Naive thymus-derived CD4-positive, alpha-beta T cell (primary cell): ENCODE data around the gene ZFAND2B. TPM values are rescaled to one million over a fixed set of nuclear protein-coding genes. Genes with fewer than 3 reads are reported as not detected.
"Not testable (repeated sequence)": the region's sequence is repeated elsewhere in the genome, so short reads cannot be mapped to it uniquely, and the experiment has no call there.

Experiments
- ATAC-seq: fragments of 150-1000 bp; cut with Tn5 transposase; 2 replicates; pipeline ENCODE4 v1.10.0; 2021; ENCODE audit warnings: mild to moderate bottlenecking, moderate library complexity
- CTCF ChIA-PET: fragments of 350-600 bp; sonication (Branson Sonifier 250); formaldehyde crosslinking; loops from one replicate; lab custom pipeline; 2021; ENCODE audit warnings: antibody characterized with exemption; lab: Charles Lee
- POLR2A ChIA-PET: fragments of 350-600 bp; sonication (Branson Sonifier 250); formaldehyde crosslinking; loops from one replicate; lab custom pipeline; 2021; ENCODE audit warnings: antibody characterized with exemption, inconsistent platforms; lab: Charles Lee
- DNase-seq, 9 donors: peaks; one replicate each; pipeline versions ENCODE4 v3.0.0 to v3.0.0-alpha.2; 2020 to 2022; ENCODE audit warnings: mixed read lengths in 1 of 9
- H3K27ac ChIP-seq: one replicate; pipeline ENCODE4 v1.7.0; 2013; ENCODE audit warnings: mild to moderate bottlenecking, low read depth, low read length, moderate library complexity
- H3K27me3 ChIP-seq, 2 donors: one replicate each; pipeline ENCODE4 v1.7.0; 2013; ENCODE audit warnings: low read length in 2 of 2, mild to moderate bottlenecking in 2 of 2, moderate library complexity in 2 of 2; ENCODE audit not compliant: control insufficient read depth in 2 of 2, insufficient read depth in 2 of 2
- H3K36me3 ChIP-seq, 3 experiments: 1 replicate in 2 of 3; 2 replicates in 1 of 3; pipeline ENCODE4 v1.7.0; 2013; ENCODE audit warnings: low read length in 3 of 3, mild to moderate bottlenecking in 3 of 3, moderate library complexity in 1 of 3; ENCODE audit not compliant: insufficient read depth in 3 of 3, control insufficient read depth in 2 of 3
- H3K4me1 ChIP-seq, 2 donors: one replicate each; pipeline ENCODE4 v1.7.0; 2013; ENCODE audit warnings: low read length in 2 of 2, mild to moderate bottlenecking in 2 of 2, moderate library complexity in 1 of 2; ENCODE audit not compliant: control insufficient read depth in 2 of 2, insufficient read depth in 2 of 2
- H3K4me3 ChIP-seq: 2 replicates; pipeline ENCODE4 v1.7.0; 2013; ENCODE audit warnings: mild to moderate bottlenecking, low read length
- H3K9me3 ChIP-seq, 3 experiments: 1 replicate in 2 of 3; 2 replicates in 1 of 3; pipeline ENCODE4 v1.7.0; 2013; ENCODE audit warnings: low read length in 3 of 3; ENCODE audit not compliant: control insufficient read depth in 2 of 3
- H3K27ac Mint-ChIP-seq, 9 donors: one replicate each; pipeline ENCODE4 v1.8.0; 2020 to 2022; ENCODE audit warnings: mixed read lengths in 9 of 9, mild to moderate bottlenecking in 8 of 9, moderate library complexity in 5 of 9, inconsistent platforms in 2 of 9
- H3K27me3 Mint-ChIP-seq, 5 donors: one replicate each; pipeline ENCODE4 v1.8.0; 2021 to 2022; ENCODE audit warnings: mixed read lengths in 5 of 5, mild to moderate bottlenecking in 1 of 5
- H3K36me3 Mint-ChIP-seq, 5 donors: one replicate each; pipeline ENCODE4 v1.8.0; 2020 to 2022; ENCODE audit warnings: mixed read lengths in 5 of 5, mild to moderate bottlenecking in 3 of 5, inconsistent platforms in 1 of 5
- H3K4me1 Mint-ChIP-seq, 7 donors: one replicate each; pipeline ENCODE4 v1.8.0; 2020 to 2022; ENCODE audit warnings: mixed read lengths in 7 of 7, mild to moderate bottlenecking in 3 of 7, inconsistent platforms in 1 of 7
- H3K4me3 Mint-ChIP-seq, 10 donors: one replicate each; pipeline ENCODE4 v1.8.0; 2020 to 2022; ENCODE audit warnings: mild to moderate bottlenecking in 10 of 10, mixed read lengths in 10 of 10, moderate library complexity in 6 of 10, inconsistent platforms in 2 of 10
- H3K9me3 Mint-ChIP-seq, 11 donors: one replicate each; pipeline ENCODE4 v1.8.0; 2020 to 2022; ENCODE audit warnings: mixed read lengths in 11 of 11, mild to moderate bottlenecking in 4 of 11, inconsistent platforms in 1 of 11, moderate library complexity in 1 of 11
- intact Hi-C, 2 donors: fragments of 100-400 bp; cut with micrococcal nuclease; formaldehyde crosslinking; loops; one replicate each; pipeline ENCODE4 v1.15.1; 2023
- polyA plus RNA-seq, 2 donors: library from polyadenylated mRNA; unstranded; fragments of 300-500 nt; fragmentation: Illumina TruSeq; gene quantifications; one replicate each; pipeline ENCODE4 v1.2.3, GENCODE V29; 2021
- total RNA-seq, 6 experiments: library from RNA in 5 of 6; stranded (reverse) in 5 of 6; gene quantifications; 1 replicate in 5 of 6; 2 replicates in 1 of 6; pipeline ENCODE4 v1.2.3 and lab custom pipeline; 2021 to 2026

ZFAND2B gene
- total and polyA plus RNA-seq, 7 experiments from 2014 or later: 50.1 to 90.7 (median 72.4) TPM

- peaks cover 10 to 15% of the 10 kb centered on the region in 2 donors for H3K4me1 ChIP-seq
- ChIA-PET POLR2A (interaction anchor here (2.9 to 17.4 kb wide), 3 partner anchors 10 to 28 kb away, joined by 11 to 343 read pairs (median 21); partner anchors contain the start of genes CNPPD1 and SLC23A3), CTCF (interaction anchor here (1.3 kb wide), 1 partner anchor 80 kb away, joined by 3 read pairs; no protein-coding TSS in a partner anchor)
- H3K4me3 ChIP-seq, H3K36me3 ChIP-seq, H3K4me3 Mint-ChIP-seq, H3K27me3 ChIP-seq, H3K9me3 Mint-ChIP-seq, intact Hi-C loops, ATAC-seq, H3K27ac ChIP-seq, H3K9me3 ChIP-seq, H3K36me3 Mint-ChIP-seq: not testable (repeated sequence)
- Mint-ChIP-seq H3K27ac (peak overlapping the region in 1 of 9 donors; percentile 37), H3K27me3 (peaks cover 0 to 12% (median 8%) of the 10 kb centered on the region in 5 donors), H3K4me1 (peaks cover 10 to 26% (median 16%) of the 10 kb centered on the region in 7 donors)
- DNase-seq: peak in 1 of 9 donors; percentile 9
Observed at GRCh38 chr2:219201331-219201730, 5.3 kb upstream of the ZFAND2B start.

GRCh38 chr2:219204425-219205164 is 2.0 kb upstream of the ZFAND2B start:
- ChIA-PET CTCF (interaction anchor here (1.0 to 2.5 kb wide), 2 partner anchors 34 to 46 kb away, joined by 3 to 9 read pairs; no protein-coding TSS in a partner anchor), POLR2A (interaction anchor here (0.7 to 17.4 kb wide), 7 partner anchors 19 to 93 kb away, joined by 3 to 343 read pairs (median 5); partner anchors contain the start of genes CNPPD1, DNAJB2 and SLC23A3)
- H3K4me3 Mint-ChIP-seq: peak overlapping the region in 2 of 10 donors; percentile 51 to 92
- ATAC-seq: no peak
- peaks cover 0 to 2% (median under 1%) of the 10 kb centered on the region in 5 donors for H3K27me3 Mint-ChIP-seq
- Histone ChIP-seq H3K9me3 (no peaks in the 10 kb centered on the region), H3K4me1 (peaks cover 17 to 19% of the 10 kb centered on the region in 2 donors), H3K27ac (no peak overlapping the region), H3K36me3 (peaks cover 9 to 19% (median 11%) of the 10 kb centered on the region in 3 experiments), H3K27me3 (no peaks in the 10 kb centered on the region), H3K4me3 (no peak overlapping the region)
- intact Hi-C loops: loop anchor here (5.0 kb wide), 3 partner anchors 293 to 393 kb away; partner anchors contain the start of genes CHPF (in 1 of the 2), GMPPA (in 1 of the 2), STK11IP (in 1 of the 2) and TMEM198 (in 1 of the 2)
- H3K27ac Mint-ChIP-seq: peak overlapping the region in 6 of 9 donors; percentile 26 to 96 (median 56)
- H3K36me3 Mint-ChIP-seq: peaks cover 0 to 16% (median 0%) of the 10 kb centered on the region in 5 donors
- peaks cover 0 to 5% (median 0%) of the 10 kb centered on the region in 11 donors for H3K9me3 Mint-ChIP-seq
- peak in 1 of 9 donors; percentile 16 for DNase-seq
- peaks cover 10 to 40% (median 36%) of the 10 kb centered on the region in 7 donors for H3K4me1 Mint-ChIP-seq

- peaks cover 13 to 19% of the 10 kb centered on the region in 2 donors for H3K4me1 ChIP-seq
- POLR2A ChIA-PET: interaction anchor here (1.1 to 17.4 kb wide), 7 partner anchors 10 to 90 kb away, joined by 3 to 343 read pairs (median 21); partner anchors contain the start of genes CNPPD1, DNAJB2 and SLC23A3
- peak overlapping the region in 6 of 10 donors; percentile 26 to 98 (median 36) for H3K4me3 Mint-ChIP-seq
- peaks cover 0 to 5% (median 0%) of the 10 kb centered on the region in 11 donors for H3K9me3 Mint-ChIP-seq
- CTCF ChIA-PET: interaction anchor here (1.4 kb wide), 2 partner anchors 23 to 90 kb away, joined by 3 to 4 read pairs; no protein-coding TSS in a partner anchor
- ATAC-seq: no peak
- no peak overlapping the region for H3K27ac ChIP-seq
- no peaks in the 10 kb centered on the region for H3K27me3 Mint-ChIP-seq
- peaks cover 9 to 19% (median 11%) of the 10 kb centered on the region in 3 experiments for H3K36me3 ChIP-seq
- H3K27me3 ChIP-seq: no peaks in the 10 kb centered on the region
- H3K4me3 ChIP-seq: no peak overlapping the region
- peak in 1 of 9 donors; percentile 15 for DNase-seq
- peaks cover 0 to 16% (median 0%) of the 10 kb centered on the region in 5 donors for H3K36me3 Mint-ChIP-seq
- peak overlapping the region in 8 of 9 donors; percentile 21 to 99 (median 77) for H3K27ac Mint-ChIP-seq
- no peaks in the 10 kb centered on the region for H3K9me3 ChIP-seq
- intact Hi-C loops: loop anchor here (5.0 kb wide), 3 partner anchors 292 to 392 kb away; partner anchors contain the start of genes CHPF (in 1 of the 2), GMPPA (in 1 of the 2), STK11IP (in 1 of the 2) and TMEM198 (in 1 of the 2)
- peaks cover 9 to 43% (median 37%) of the 10 kb centered on the region in 7 donors for H3K4me1 Mint-ChIP-seq
Observed at GRCh38 chr2:219205165-219205538, 1.4 kb upstream of the ZFAND2B start.

DNA sequence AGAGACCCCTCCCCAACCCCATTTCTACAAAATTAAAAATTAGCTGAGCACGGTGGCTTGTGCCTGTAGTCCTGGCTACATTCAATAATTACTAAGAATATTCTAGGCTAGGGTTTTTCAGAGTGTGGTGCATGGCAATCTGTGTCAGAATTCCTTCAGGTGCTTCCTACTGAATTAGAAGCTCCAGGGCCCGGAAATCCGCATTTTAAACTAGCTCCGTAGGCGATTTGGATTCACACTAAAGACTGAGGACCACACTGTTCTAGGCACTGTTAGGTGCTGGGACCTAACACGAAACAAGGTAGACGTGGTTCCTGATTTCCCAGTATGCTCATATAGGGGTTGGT is 628 bp upstream of the ZFAND2B start:
- intact Hi-C loops: loop anchor here (1.0 to 5.0 kb wide), 19 partner anchors 12 to 547 kb away; partner anchors contain the start of genes ANKZF1 (in 2 of the 2), ATG9A (in 2 of the 2), DNAJB2 (in 2 of the 2) and GLB1L (in 2 of the 2)

GRCh38 chr2:219207134-219207883 is 727 bp downstream of the ZFAND2B start:
- Histone ChIP-seq H3K27ac (peak overlapping the region; percentile 92), H3K36me3 (peaks cover 9 to 19% (median 11%) of the 10 kb centered on the region in 3 experiments), H3K4me1 (peaks cover 20 to 28% of the 10 kb centered on the region in 2 donors), H3K27me3 (no peaks in the 10 kb centered on the region), H3K4me3 (peak overlapping the region; percentile 98), H3K9me3 (no peaks in the 10 kb centered on the region)
- no peak for DNase-seq
- POLR2A ChIA-PET: interaction anchor here (0.7 to 17.4 kb wide), 14 partner anchors 11 to 181 kb away, joined by 3 to 343 read pairs (median 20); partner anchors contain the start of genes ABCB6, ANKZF1, ATG9A and CNPPD1
- CTCF ChIA-PET: interaction anchor here (0.6 to 4.8 kb wide), 6 partner anchors 27 to 114 kb away, joined by 3 to 54 read pairs (median 6); partner anchors contain the start of gene CNPPD1
- Mint-ChIP-seq H3K27ac (peak overlapping the region; percentile 71 to 98 (median 96)), H3K4me1 (peaks cover 15 to 54% (median 45%) of the 10 kb centered on the region in 7 donors), H3K27me3 (no peaks in the 10 kb centered on the region), H3K36me3 (peaks cover 0 to 19% (median 0%) of the 10 kb centered on the region in 5 donors), H3K4me3 (peak overlapping the region; percentile 77 to 98 (median 94)), H3K9me3 (peaks cover 0 to 5% (median 0%) of the 10 kb centered on the region in 11 donors)
- intact Hi-C loops: loop anchor here (2.0 to 5.0 kb wide), 5 partner anchors 37 to 390 kb away; partner anchors contain the start of genes GMPPA (in 2 of the 2), CHPF (in 1 of the 2), GLB1L (in 1 of the 2) and STK11IP (in 1 of the 2)
- ATAC-seq: no peak

More for the DNA sequence above, 628 bp upstream of the ZFAND2B start:
- CTCF ChIA-PET: interaction anchor here (0.6 to 4.8 kb wide), 10 partner anchors 10 to 89 kb away, joined by 3 to 54 read pairs (median 4); partner anchors contain the start of gene CNPPD1
- peaks cover 10 to 43% (median 37%) of the 10 kb centered on the region in 7 donors for H3K4me1 Mint-ChIP-seq
- H3K4me3 ChIP-seq: peak overlapping the region; percentile 98
- H3K36me3 Mint-ChIP-seq: peaks cover 0 to 16% (median 0%) of the 10 kb centered on the region in 5 donors
- POLR2A ChIA-PET: interaction anchor here (0.8 to 17.4 kb wide), 21 partner anchors 9 to 809 kb away, joined by 3 to 343 read pairs (median 6); partner anchors contain the start of genes ABCB6, ANKZF1, ATG9A and CNPPD1
- DNase-seq (no peak), ATAC-seq (no peak)
- H3K4me3 Mint-ChIP-seq: peak overlapping the region; percentile 77 to 98 (median 94)
- no peaks in the 10 kb centered on the region for H3K9me3 ChIP-seq
- no peaks in the 10 kb centered on the region for H3K27me3 ChIP-seq
- H3K27ac Mint-ChIP-seq: peak overlapping the region; percentile 96 to 99 (median 97)
- peaks cover 0 to 5% (median 0%) of the 10 kb centered on the region in 11 donors for H3K9me3 Mint-ChIP-seq
- peak overlapping the region; percentile 92 for H3K27ac ChIP-seq
- H3K27me3 Mint-ChIP-seq: no peaks in the 10 kb centered on the region
- H3K4me1 ChIP-seq: peaks cover 15 to 23% of the 10 kb centered on the region in 2 donors
- peaks cover 9 to 19% (median 11%) of the 10 kb centered on the region in 3 experiments for H3K36me3 ChIP-seq
